HepG2 (cell line): ENCODE data around the gene NCOA6. TPM values are rescaled to one million over a fixed set of nuclear protein-coding genes. Genes with fewer than 3 reads are reported as not detected.
A peak's percentile ranks its signal among the peaks of the same experiment; 100 is the strongest.

ENCODE experiments used
- ELF3 ChIP-seq: IDR thresholded peaks from 2 replicates; pipeline ENCODE4 v1.6.1; 2016; ENCODE audit warnings: missing genetic modification reagents, missing compliant biosample characterization
- GATAD2A ChIP-seq: IDR thresholded peaks from 2 replicates; pipeline ENCODE4 v1.6.1; 2016
- GTF3A ChIP-seq: sonication (generic); formaldehyde crosslinking; conservative IDR thresholded peaks from 2 replicates; pipeline ENCODE4 v1.4.0; 2020; ENCODE audit warnings: mild to moderate bottlenecking, missing genetic modification reagents
- KAT2B ChIP-seq: fragments of 150-350 bp; IDR thresholded peaks from 2 replicates; pipeline ENCODE4 v1.6.1; 2014; ENCODE audit warnings: low read depth, low read length, borderline replicate concordance
- KDM3A ChIP-seq: IDR thresholded peaks from 2 replicates; pipeline ENCODE4 v1.6.1; 2018; ENCODE audit warnings: low read depth, missing compliant biosample characterization
- KDM5A ChIP-seq: fragments of 200-600 bp; sonication (generic); IDR thresholded peaks from 2 replicates; pipeline ENCODE4 v1.7.0; 2018; ENCODE audit warnings: antibody characterized with exemption, mild to moderate bottlenecking, low read length, borderline replicate concordance
- MED8 ChIP-seq: sonication (generic); formaldehyde crosslinking; IDR thresholded peaks from 2 replicates; pipeline ENCODE4 v1.8.1; 2023; ENCODE audit warnings: mild to moderate bottlenecking, missing genetic modification reagents; ENCODE audit not compliant: insufficient replicate concordance
- TGIF2 ChIP-seq: IDR thresholded peaks from 2 replicates; pipeline ENCODE4 v1.6.1; 2016; ENCODE audit warnings: control low read depth, missing compliant biosample characterization
- TOPORS ChIP-seq: sonication (generic); formaldehyde crosslinking; IDR thresholded peaks from 2 replicates; pipeline ENCODE4 v1.8.0; 2023; ENCODE audit warnings: mild to moderate bottlenecking, missing genetic modification reagents
- ZFAT ChIP-seq: sonication (generic); formaldehyde crosslinking; conservative IDR thresholded peaks from 2 replicates; pipeline ENCODE4 v1.8.1; 2023; ENCODE audit warnings: missing genetic modification reagents, inconsistent platforms
- ZNF18 ChIP-seq: sonication (generic); formaldehyde crosslinking; IDR thresholded peaks from 2 replicates; pipeline ENCODE4 v1.8.0; 2022; ENCODE audit warnings: mild to moderate bottlenecking, missing genetic modification reagents; ENCODE audit not compliant: insufficient replicate concordance
- ZNF431 ChIP-seq: sonication (generic); formaldehyde crosslinking; IDR thresholded peaks from 2 replicates; pipeline ENCODE4 v1.9.0; 2022; ENCODE audit warnings: missing genetic modification reagents, low read depth, mild to moderate bottlenecking, borderline replicate concordance
- ZNF704 ChIP-seq: sonication (generic); formaldehyde crosslinking; IDR thresholded peaks from 2 replicates; pipeline ENCODE4 v1.8.1; 2023; ENCODE audit warnings: mild to moderate bottlenecking, inconsistent platforms, moderate library complexity, missing genetic modification reagents, borderline replicate concordance
- ZNF761 ChIP-seq: sonication (generic); formaldehyde crosslinking; conservative IDR thresholded peaks from 2 replicates; pipeline ENCODE4 v1.4.0; 2020; ENCODE audit warnings: mild to moderate bottlenecking, missing genetic modification reagents
- polyA plus RNA-seq, 8 experiments: library from polyadenylated mRNA; depleted of rRNA in 3 of 8; stranded (reverse) in 7 of 8; unstranded in 1 of 8; fragments of >200 nt; fragmentation: Illumina TruSeq in 4 of 8; extraction: Trizol in 4 of 8; gene quantifications; 2 replicates each; pipeline versions ENCODE4 v1.2.1 to v1.2.3, GENCODE V29; 2011 to 2016; ENCODE audit warnings: low read depth in 4 of 8, missing spikeins in 1 of 8, mixed read lengths in 1 of 8; ENCODE audit not compliant: insufficient read depth in 1 of 8
- total RNA-seq, 5 experiments: library from RNA; depleted of rRNA; stranded (reverse); fragments of >200 nt; fragmentation: Illumina TruSeq; extraction: Trizol; gene quantifications; 2 replicates each; pipeline ENCODE4 v1.2.3, GENCODE V29; 2016; ENCODE audit warnings: low read depth in 1 of 5
- TF ChIP-seq, protein P1 (sequence below): IDR thresholded peaks from 2 replicates; pipeline ENCODE4 v1.6.1; 2016; ENCODE audit warnings: mild to moderate bottlenecking
- TF ChIP-seq, protein P2 (sequence below): sonication (generic); formaldehyde crosslinking; IDR thresholded peaks from 2 replicates; pipeline ENCODE4 v1.4.0; 2020; ENCODE audit warnings: missing genetic modification reagents
- TF ChIP-seq, protein P3 (sequence below): sonication (generic); formaldehyde crosslinking; IDR thresholded peaks from 2 replicates; pipeline ENCODE4 v1.5.1; 2020; ENCODE audit warnings: missing genetic modification reagents, mild to moderate bottlenecking, borderline replicate concordance
- TF ChIP-seq, protein P4 (sequence below): IDR thresholded peaks from 2 replicates; pipeline ENCODE4 v1.6.1; 2016; ENCODE audit warnings: low read depth

Gene NCOA6
- total and polyA plus RNA-seq, 2 of the 13 experiments (the other 11 are each of a cell fraction or from before 2014, with no cell fraction given): 11.2 to 29.3 TPM

- TF ChIP-seq ZNF704 (CRISPR knock-in tag) (no peak), ELF3 (CRISPR knock-in tag) (peak; percentile 99), KDM5A (peak; percentile 54; the same call in 1 of the 2 replicates), ZNF761 (CRISPR knock-in tag) (peak; percentile 71), TOPORS (CRISPR knock-in tag) (no peak; the same call in none of the 2 replicates), GTF3A (CRISPR knock-in tag) (no peak), ZNF18 (CRISPR knock-in tag) (peak; percentile 49), KAT2B (no peak), ZNF431 (peak; percentile 88), TGIF2 (CRISPR knock-in tag) (peak; percentile 95; the same call in 1 of the 2 replicates), KDM3A (peak; percentile 97), MED8 (CRISPR knock-in tag) (peak; percentile 70), ZFAT (CRISPR knock-in tag) (no peak), GATAD2A (CRISPR knock-in tag) (peak; percentile 85)
- TF ChIP-seq, protein P1, sequence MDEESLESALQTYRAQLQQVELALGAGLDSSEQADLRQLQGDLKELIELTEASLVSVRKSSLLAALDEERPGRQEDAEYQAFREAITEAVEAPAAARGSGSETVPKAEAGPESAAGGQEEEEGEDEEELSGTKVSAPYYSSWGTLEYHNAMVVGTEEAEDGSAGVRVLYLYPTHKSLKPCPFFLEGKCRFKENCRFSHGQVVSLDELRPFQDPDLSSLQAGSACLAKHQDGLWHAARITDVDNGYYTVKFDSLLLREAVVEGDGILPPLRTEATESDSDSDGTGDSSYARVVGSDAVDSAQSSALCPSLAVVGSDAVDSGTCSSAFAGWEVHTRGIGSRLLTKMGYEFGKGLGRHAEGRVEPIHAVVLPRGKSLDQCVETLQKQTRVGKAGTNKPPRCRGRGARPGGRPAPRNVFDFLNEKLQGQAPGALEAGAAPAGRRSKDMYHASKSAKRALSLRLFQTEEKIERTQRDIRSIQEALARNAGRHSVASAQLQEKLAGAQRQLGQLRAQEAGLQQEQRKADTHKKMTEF (CRISPR knock-in tag): peak; percentile 97
- TF ChIP-seq, protein P2, sequence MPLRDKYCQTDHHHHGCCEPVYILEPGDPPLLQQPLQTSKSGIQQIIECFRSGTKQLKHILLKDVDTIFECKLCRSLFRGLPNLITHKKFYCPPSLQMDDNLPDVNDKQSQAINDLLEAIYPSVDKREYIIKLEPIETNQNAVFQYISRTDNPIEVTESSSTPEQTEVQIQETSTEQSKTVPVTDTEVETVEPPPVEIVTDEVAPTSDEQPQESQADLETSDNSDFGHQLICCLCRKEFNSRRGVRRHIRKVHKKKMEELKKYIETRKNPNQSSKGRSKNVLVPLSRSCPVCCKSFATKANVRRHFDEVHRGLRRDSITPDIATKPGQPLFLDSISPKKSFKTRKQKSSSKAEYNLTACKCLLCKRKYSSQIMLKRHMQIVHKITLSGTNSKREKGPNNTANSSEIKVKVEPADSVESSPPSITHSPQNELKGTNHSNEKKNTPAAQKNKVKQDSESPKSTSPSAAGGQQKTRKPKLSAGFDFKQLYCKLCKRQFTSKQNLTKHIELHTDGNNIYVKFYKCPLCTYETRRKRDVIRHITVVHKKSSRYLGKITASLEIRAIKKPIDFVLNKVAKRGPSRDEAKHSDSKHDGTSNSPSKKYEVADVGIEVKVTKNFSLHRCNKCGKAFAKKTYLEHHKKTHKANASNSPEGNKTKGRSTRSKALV (CRISPR knock-in tag): peak; percentile 90
- TF ChIP-seq, protein P3, sequence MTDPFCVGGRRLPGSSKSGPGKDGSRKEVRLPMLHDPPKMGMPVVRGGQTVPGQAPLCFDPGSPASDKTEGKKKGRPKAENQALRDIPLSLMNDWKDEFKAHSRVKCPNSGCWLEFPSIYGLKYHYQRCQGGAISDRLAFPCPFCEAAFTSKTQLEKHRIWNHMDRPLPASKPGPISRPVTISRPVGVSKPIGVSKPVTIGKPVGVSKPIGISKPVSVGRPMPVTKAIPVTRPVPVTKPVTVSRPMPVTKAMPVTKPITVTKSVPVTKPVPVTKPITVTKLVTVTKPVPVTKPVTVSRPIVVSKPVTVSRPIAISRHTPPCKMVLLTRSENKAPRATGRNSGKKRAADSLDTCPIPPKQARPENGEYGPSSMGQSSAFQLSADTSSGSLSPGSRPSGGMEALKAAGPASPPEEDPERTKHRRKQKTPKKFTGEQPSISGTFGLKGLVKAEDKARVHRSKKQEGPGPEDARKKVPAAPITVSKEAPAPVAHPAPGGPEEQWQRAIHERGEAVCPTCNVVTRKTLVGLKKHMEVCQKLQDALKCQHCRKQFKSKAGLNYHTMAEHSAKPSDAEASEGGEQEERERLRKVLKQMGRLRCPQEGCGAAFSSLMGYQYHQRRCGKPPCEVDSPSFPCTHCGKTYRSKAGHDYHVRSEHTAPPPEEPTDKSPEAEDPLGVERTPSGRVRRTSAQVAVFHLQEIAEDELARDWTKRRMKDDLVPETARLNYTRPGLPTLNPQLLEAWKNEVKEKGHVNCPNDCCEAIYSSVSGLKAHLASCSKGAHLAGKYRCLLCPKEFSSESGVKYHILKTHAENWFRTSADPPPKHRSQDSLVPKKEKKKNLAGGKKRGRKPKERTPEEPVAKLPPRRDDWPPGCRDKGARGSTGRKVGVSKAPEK (CRISPR knock-in tag): no peak
- TF ChIP-seq, protein P4, sequence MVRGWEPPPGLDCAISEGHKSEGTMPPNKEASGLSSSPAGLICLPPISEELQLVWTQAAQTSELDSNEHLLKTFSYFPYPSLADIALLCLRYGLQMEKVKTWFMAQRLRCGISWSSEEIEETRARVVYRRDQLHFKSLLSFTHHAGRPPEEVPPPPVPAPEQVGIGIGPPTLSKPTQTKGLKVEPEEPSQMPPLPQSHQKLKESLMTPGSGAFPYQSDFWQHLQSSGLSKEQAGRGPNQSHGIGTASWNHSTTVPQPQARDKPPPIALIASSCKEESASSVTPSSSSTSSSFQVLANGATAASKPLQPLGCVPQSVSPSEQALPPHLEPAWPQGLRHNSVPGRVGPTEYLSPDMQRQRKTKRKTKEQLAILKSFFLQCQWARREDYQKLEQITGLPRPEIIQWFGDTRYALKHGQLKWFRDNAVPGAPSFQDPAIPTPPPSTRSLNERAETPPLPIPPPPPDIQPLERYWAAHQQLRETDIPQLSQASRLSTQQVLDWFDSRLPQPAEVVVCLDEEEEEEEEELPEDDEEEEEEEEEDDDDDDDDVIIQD (CRISPR knock-in tag): peak; percentile 60; the same call in 1 of the 2 replicates
Measured at GRCh38 chr20:34872622-34873224, 47.3 kb upstream of the NCOA6 start, which contains the start of gene GGT7 (continued).
